H1 (cell line): ENCODE results near the gene VAPB. TPM values are rescaled to one million over a fixed set of nuclear protein-coding genes. Genes with fewer than 3 reads are reported as not detected.

ENCODE experiments used
- CTCF ChIA-PET: fragments of 300-600 bp; sonication (Branson Sonifier 250); formaldehyde crosslinking; loops from one replicate; lab custom pipeline; 2021; ENCODE audit not compliant: partially characterized antibody; lab: Charles Lee
- POLR2A ChIA-PET: fragments of 300-600 bp; sonication (Branson Sonifier 250); formaldehyde crosslinking; loops from one replicate; lab custom pipeline; 2021; ENCODE audit warnings: inconsistent platforms; ENCODE audit not compliant: partially characterized antibody; lab: Charles Lee
- DNase-seq, 2 experiments: peaks; one replicate each; pipeline versions ENCODE4 v3.0.0 to v3.0.0-alpha.2; 2010 to 2022; ENCODE audit warnings: low spot score in 2 of 2, low read depth in 1 of 2, mixed read lengths in 1 of 2
- FAIRE-seq: peaks from 2 replicates; lab custom pipeline; 2011; peaks lifted over from hg19 to GRCh38; lab: Jason Lieb, UNC
- H2AFZ ChIP-seq: 2 replicates; pipeline ENCODE4 v1.8.1; 2012; ENCODE audit warnings: low read length, inconsistent platforms
- H2AK5ac ChIP-seq: 2 replicates; pipeline ENCODE4 v1.6.1; 2013; ENCODE audit warnings: low read depth, low read length
- H2BK120ac ChIP-seq: replicated peaks from 2 replicates; pipeline ENCODE3; 2013; ENCODE audit warnings: low read depth, low read length, inconsistent platforms
- H2BK12ac ChIP-seq: 2 replicates; pipeline ENCODE4 v1.6.1; 2013; ENCODE audit warnings: low read depth, low read length
- H2BK15ac ChIP-seq: 2 replicates; pipeline ENCODE4 v1.6.1; 2013; ENCODE audit warnings: low read length
- H2BK20ac ChIP-seq: 2 replicates; pipeline ENCODE4 v1.6.1; 2013; ENCODE audit warnings: low read length
- H2BK5ac ChIP-seq: 2 replicates; pipeline ENCODE4 v1.6.1; 2013; ENCODE audit warnings: low read depth, low read length
- H3K14ac ChIP-seq: 2 replicates; pipeline ENCODE4 v1.6.1; 2013; ENCODE audit warnings: inconsistent platforms; ENCODE audit not compliant: insufficient read length
- H3K18ac ChIP-seq: 2 replicates; pipeline ENCODE4 v1.6.1; 2013; ENCODE audit warnings: low read length; ENCODE audit errors: extremely low read depth
- H3K23ac ChIP-seq: 2 replicates; pipeline ENCODE4 v1.6.1; 2013; ENCODE audit warnings: inconsistent platforms; ENCODE audit not compliant: insufficient read length
- H3K23me2 ChIP-seq: 2 replicates; pipeline ENCODE4 v1.6.1; 2013; ENCODE audit warnings: low read depth, low read length
- H3K27ac ChIP-seq: 2 replicates; pipeline ENCODE4 v1.6.1; 2011; ENCODE audit warnings: low read depth, low read length, inconsistent platforms
- H3K27me3 ChIP-seq, 4 experiments: replicated peaks in 1 of 4; 1 replicate in 1 of 4; 2 replicates in 3 of 4; pipeline versions ENCODE4 v1.6.1 to v1.8.1; 2011 to 2013; ENCODE audit warnings: low read length in 3 of 4, mild to moderate bottlenecking in 3 of 4, inconsistent platforms in 2 of 4, mixed read lengths in 2 of 4, moderate library complexity in 1 of 4; ENCODE audit not compliant: control insufficient read depth in 3 of 4, insufficient read depth in 3 of 4; ENCODE audit errors: extremely low read depth in 1 of 4
- H3K36me3 ChIP-seq, 4 experiments: 2 replicates each; pipeline versions ENCODE4 v1.6.1 to v1.8.1; 2011 to 2013; ENCODE audit warnings: mild to moderate bottlenecking in 4 of 4, low read length in 3 of 4, moderate library complexity in 2 of 4, control low read depth in 1 of 4, inconsistent platforms in 1 of 4; ENCODE audit not compliant: insufficient read depth in 4 of 4, control insufficient read depth in 2 of 4
- H3K4ac ChIP-seq: replicated peaks from 2 replicates; pipeline ENCODE3; 2013; ENCODE audit warnings: low read length, low read depth, mixed read lengths, inconsistent platforms; ENCODE audit not compliant: insufficient read length
- H3K4me1 ChIP-seq, 4 experiments: replicated peaks in 1 of 4; 1 replicate in 1 of 4; 2 replicates in 3 of 4; pipeline versions ENCODE4 v1.6.1 to v1.8.1; 2011 to 2013; ENCODE audit warnings: low read length in 3 of 4, inconsistent platforms in 2 of 4, mixed read lengths in 1 of 4; ENCODE audit not compliant: insufficient read depth in 4 of 4, control insufficient read depth in 3 of 4
- H3K4me2 ChIP-seq, 2 experiments: 2 replicates each; pipeline versions ENCODE4 v1.6.1 to v1.8.1; 2011 to 2013; ENCODE audit warnings: low read depth in 2 of 2, low read length in 2 of 2, control low read depth in 1 of 2, inconsistent platforms in 1 of 2, mild to moderate bottlenecking in 1 of 2; ENCODE audit not compliant: insufficient read depth in 1 of 2
- H3K4me3 ChIP-seq, 4 experiments: fragments of 200-600, 300-600 bp in 1 of 4; sonication (generic), shearing (Covaris generic), sonication (Bioruptor Twin) in 1 of 4; 2 replicates each; pipeline versions ENCODE4 v1.5.1 to v1.8.1; 2011 to 2016; ENCODE audit warnings: low read length in 4 of 4, low read depth in 3 of 4, control low read depth in 2 of 4, inconsistent platforms in 2 of 4, mild to moderate bottlenecking in 2 of 4, mixed read lengths in 1 of 4, moderate library complexity in 1 of 4; ENCODE audit not compliant: insufficient read depth in 2 of 4; ENCODE audit errors: extremely low read depth in 1 of 4
- H3K56ac ChIP-seq: replicated peaks from 2 replicates; pipeline ENCODE3; 2013; ENCODE audit warnings: low read depth, mild to moderate bottlenecking, mixed read lengths, low read length, inconsistent platforms; ENCODE audit not compliant: insufficient read length
- H3K79me1 ChIP-seq: 2 replicates; pipeline ENCODE4 v1.6.1; 2013; ENCODE audit warnings: low read depth, low read length, control low read depth
- H3K79me2 ChIP-seq, 2 experiments: 2 replicates each; pipeline versions ENCODE4 v1.6.1 to v1.8.1; 2012 to 2013; ENCODE audit warnings: low read length in 2 of 2, mild to moderate bottlenecking in 2 of 2, inconsistent platforms in 1 of 2; ENCODE audit not compliant: insufficient read depth in 2 of 2, control insufficient read depth in 1 of 2
- H3K9ac ChIP-seq, 4 experiments: replicated peaks in 1 of 4; 1 replicate in 1 of 4; 2 replicates in 3 of 4; pipeline versions ENCODE4 v1.6.1 to v1.8.1; 2011 to 2013; ENCODE audit warnings: low read depth in 3 of 4, low read length in 3 of 4, control low read depth in 2 of 4, mild to moderate bottlenecking in 2 of 4, moderate library complexity in 2 of 4, inconsistent platforms in 1 of 4; ENCODE audit errors: extremely low read depth in 1 of 4
- H3K9me3 ChIP-seq, 2 experiments: 2 replicates each; pipeline versions ENCODE4 v1.6.1 to v1.8.1; 2012 to 2013; ENCODE audit warnings: mild to moderate bottlenecking in 2 of 2, moderate library complexity in 2 of 2, control low read depth in 1 of 2, inconsistent platforms in 1 of 2, low read depth in 1 of 2, low read length in 1 of 2, mixed read lengths in 1 of 2; ENCODE audit not compliant: insufficient read depth in 2 of 2
- H4K20me1 ChIP-seq, 2 experiments: replicated peaks in 1 of 2; 2 replicates each; pipeline versions ENCODE3 to v1.8.1; 2011 to 2013; ENCODE audit warnings: inconsistent platforms in 2 of 2, low read length in 2 of 2, mild to moderate bottlenecking in 1 of 2; ENCODE audit not compliant: insufficient read depth in 2 of 2, control insufficient read depth in 1 of 2
- H4K5ac ChIP-seq: 2 replicates; pipeline ENCODE4 v1.6.1; 2013; ENCODE audit warnings: low read length, low read depth, mixed read lengths, inconsistent platforms; ENCODE audit not compliant: insufficient read length
- H4K8ac ChIP-seq: 2 replicates; pipeline ENCODE4 v1.8.0; 2013; ENCODE audit warnings: mild to moderate bottlenecking, moderate library complexity, low read length, inconsistent platforms; ENCODE audit not compliant: insufficient read depth; ENCODE audit errors: extremely low read depth
- H4K91ac ChIP-seq: replicated peaks from 2 replicates; pipeline ENCODE3; 2013; ENCODE audit warnings: low read length, mixed read lengths, inconsistent platforms; ENCODE audit not compliant: insufficient read length
- CBX5 ChIP-seq: fragments of 300-800, 300-1000 bp; sonication (generic); IDR thresholded peaks from 2 replicates; pipeline ENCODE4 v1.7.1; 2016; ENCODE audit warnings: antibody characterized with exemption, low read length, low read depth
- E2F6 ChIP-seq: IDR thresholded peaks from 2 replicates; pipeline ENCODE4 v1.6.1; 2012; ENCODE audit warnings: inconsistent platforms
- EGR1 ChIP-seq: IDR thresholded peaks from 2 replicates; pipeline ENCODE4 v1.6.1; 2011; ENCODE audit warnings: low read depth, low read length, borderline replicate concordance
- EP300 ChIP-seq, 2 experiments: IDR thresholded peaks; 1 replicate in 1 of 2; 2 replicates in 1 of 2; pipeline ENCODE4 v1.6.1; 2011 to 2012; ENCODE audit warnings: low read depth in 2 of 2, low read length in 2 of 2, mild to moderate bottlenecking in 2 of 2, borderline replicate concordance in 1 of 2, inconsistent platforms in 1 of 2, moderate library complexity in 1 of 2
- FOSL1 ChIP-seq: IDR thresholded peaks from 2 replicates; pipeline ENCODE4 v1.6.1; 2011; ENCODE audit warnings: mild to moderate bottlenecking, low read depth, low read length, moderate library complexity; ENCODE audit not compliant: insufficient read depth
- HDAC6 ChIP-seq: IDR thresholded peaks from one replicate; pipeline ENCODE4 v1.7.1; 2012; ENCODE audit warnings: low read depth, mild to moderate bottlenecking, inconsistent platforms, low read length, moderate library complexity
- POLR2A ChIP-seq, 2 experiments: IDR thresholded peaks; 1 replicate in 1 of 2; 2 replicates in 1 of 2; pipeline ENCODE4 v1.6.1; 2011; ENCODE audit warnings: low read depth in 2 of 2, low read length in 2 of 2, mild to moderate bottlenecking in 2 of 2; ENCODE audit errors: control extremely low read depth in 1 of 2
- RAD21 ChIP-seq, 2 experiments: IDR thresholded peaks in 1 of 2; conservative IDR thresholded peaks in 1 of 2; 2 replicates each; pipeline ENCODE4 v1.6.1; 2011; ENCODE audit warnings: low read depth in 2 of 2, low read length in 2 of 2, improper control_type of control experiment in 1 of 2, inconsistent platforms in 1 of 2, mild to moderate bottlenecking in 1 of 2, moderate library complexity in 1 of 2
- RNF2 ChIP-seq: fragments of 200-900, 300-1000 bp; sonication (generic); IDR thresholded peaks from 2 replicates; pipeline ENCODE4 v1.7.1; 2016; ENCODE audit warnings: borderline replicate concordance, low read depth, mild to moderate bottlenecking, antibody characterized with exemption, low read length; ENCODE audit not compliant: poor library complexity, severe bottlenecking; ENCODE audit errors: missing control alignments
- SAP30 ChIP-seq: fragments of 300-600 bp; sonication (generic); IDR thresholded peaks from 2 replicates; pipeline ENCODE4 v1.7.1; 2012; ENCODE audit warnings: low read length, moderate library complexity, mild to moderate bottlenecking, inconsistent platforms; ENCODE audit not compliant: insufficient read depth, insufficient replicate concordance
- TAF7 ChIP-seq: optimal IDR thresholded peaks from 2 replicates; pipeline ENCODE3; 2011; ENCODE audit warnings: low read depth, mild to moderate bottlenecking, inconsistent platforms, low read length, moderate library complexity, borderline replicate concordance
- TCF12 ChIP-seq: IDR thresholded peaks from 2 replicates; pipeline ENCODE4 v1.6.1; 2011; ENCODE audit warnings: low read depth, mild to moderate bottlenecking, low read length
- WGBS, 2 experiments: shearing (Covaris generic) in 1 of 2; methylation state at CpG; one replicate each; pipeline versions ENCODE4 v1.1.6 to v1.1.7; 2013 to 2015; ENCODE audit warnings: low lambda C conversion rate in 2 of 2, mixed read lengths in 2 of 2, inconsistent platforms in 1 of 2, low coverage in 1 of 2, missing lambda C conversion rate in 1 of 2; ENCODE audit not compliant: insufficient replicate concordance in 2 of 2, insufficient coverage in 1 of 2, insufficient read length in 1 of 2; ENCODE audit errors: extremely low coverage in 1 of 2, missing lambda C conversion rate in 1 of 2; 5-methylcytosine and 5-hydroxymethylcytosine counted together
- polyA plus RNA-seq, 7 experiments: library from polyadenylated mRNA; depleted of rRNA in 3 of 7; stranded (reverse) in 5 of 7; unstranded in 2 of 7; fragments of >200 nt in 5 of 7; fragments of 200-250 nt in 2 of 7; gene quantifications; 1 replicate in 5 of 7; 2 replicates in 1 of 7; 4 replicates in 1 of 7; pipeline versions ENCODE4 v1.2.1 to v1.2.3, GENCODE V29; 2011 to 2013; ENCODE audit warnings: missing spikeins in 2 of 7, mixed read lengths in 2 of 7
- total RNA-seq: library from RNA; stranded (reverse); fragmentation: NEBNext Ultra II Directional; extraction: Animal tissue kit (Norgen Biotek cat#: 25700); gene quantifications from 2 replicates; pipeline ENCODE4 v1.2.1, GENCODE V29; 2021

VAPB gene
- total and polyA plus RNA-seq, 2 of the 8 experiments (the other 6 are each of a cell fraction or from before 2014, with no cell fraction given): 24.4 to 62.8 TPM

GRCh38 chr20:58461104-58461503, 72.1 kb downstream of the VAPB start:
- no peaks in the 10 kb centered on the region for H3K23me2 ChIP-seq
- ChIA-PET CTCF (interaction anchor here (0.5 to 1.8 kb wide), 5 partner anchors 13 to 227 kb away, joined by 3 to 8 read pairs (median 3); no protein-coding TSS in a partner anchor), POLR2A (no interaction called here)
- H2BK120ac ChIP-seq: no peak overlapping the region
- no peak overlapping the region for H2AK5ac ChIP-seq
- H3K23ac ChIP-seq: no peak overlapping the region
- H3K14ac ChIP-seq: no peak overlapping the region
- H3K27ac ChIP-seq: no peak overlapping the region
- no peak overlapping the region for H2BK20ac ChIP-seq
- no peak for FAIRE-seq
- no peaks in the 10 kb centered on the region for H4K20me1 ChIP-seq
- 95% methylated on average over 25 of the region's 25 CpGs; no CpG with 5 or more reads in 1 of the 2 experiments for WGBS, 2 experiments
- DNase-seq: no peak
- no peak overlapping the region for H2BK12ac ChIP-seq
- no peaks in the 10 kb centered on the region for H3K36me3 ChIP-seq
- H4K8ac ChIP-seq: no peak overlapping the region
- no peak overlapping the region for H3K18ac ChIP-seq
- no peak overlapping the region for H3K9ac ChIP-seq
- H3K4me2 ChIP-seq: no peak overlapping the region
- no peak overlapping the region for H2BK15ac ChIP-seq
- no peak overlapping the region for H4K91ac ChIP-seq
- no peaks in the 10 kb centered on the region; a peak in 1 of 7 replicates for H3K4me1 ChIP-seq
- no peak overlapping the region for H2BK5ac ChIP-seq
- H3K79me2 ChIP-seq: no peaks in the 10 kb centered on the region
- no peak overlapping the region for H4K5ac ChIP-seq
- H3K56ac ChIP-seq: no peak overlapping the region
- no peaks in the 10 kb centered on the region for H3K27me3 ChIP-seq
- 0 out of 4 replicates have a peak, but pooled peaks cover 0 to 3% of the 10 kb centered on the region in 2 experiments for H3K9me3 ChIP-seq
- H3K4ac ChIP-seq: no peak overlapping the region
- no peaks in the 10 kb centered on the region for H3K79me1 ChIP-seq
- no peak overlapping the region for H3K4me3 ChIP-seq
- H2AFZ ChIP-seq: no peak overlapping the region
- TF ChIP-seq SAP30 (no peak), EP300 (IDR thresholded peaks at IDR 0.05; ENCODE audit: borderline replicate concordance in 1 of 2, low read depth in 2 of 2, low read length in 2 of 2) (no peak), RAD21 (IDR thresholded peaks at IDR 0.05 in 1 of 2, conservative IDR thresholded peaks at IDR 0.05 in 1 of 2; ENCODE audit: low read depth in 2 of 2, low read length in 2 of 2) (no peak), FOSL1 (no peak), HDAC6 (no peak), E2F6 (no peak), TAF7 (no peak), RNF2 (no peak), TCF12 (no peak), POLR2A (IDR thresholded peaks at IDR 0.05; ENCODE audit: control extremely low read depth in 1 of 2, low read depth in 2 of 2, low read length in 2 of 2) (no peak), EGR1 (no peak), CBX5 (no peak)
